OCI-LY1 (cell line): ENCODE measurements around the gene SLCO1A2.
"Not testable (repeated sequence)": the region's sequence is repeated elsewhere in the genome, so short reads cannot be mapped to it uniquely, and the experiment has no call there.

ENCODE experiments used
- H2AFZ ChIP-seq: fragments of 200-600 bp; sonication (generic), shearing (Covaris generic); 2 replicates; pipeline ENCODE4 v1.6.0; 2014; ENCODE audit warnings: antibody characterized with exemption, mild to moderate bottlenecking, low read length
- H3F3A ChIP-seq: fragments of 200-600 bp; sonication (generic), shearing (Covaris generic); 2 replicates; pipeline ENCODE4 v1.6.0; 2014; ENCODE audit warnings: mild to moderate bottlenecking, antibody characterized with exemption, low read length, moderate library complexity; ENCODE audit not compliant: insufficient read depth
- H3K27ac ChIP-seq: fragments of 200-600 bp; sonication (generic); 2 replicates; pipeline ENCODE4 v1.5.1; 2014; ENCODE audit warnings: low read length, mixed run types, mild to moderate bottlenecking, low read depth; ENCODE audit not compliant: poor library complexity, severe bottlenecking
- H3K27me3 ChIP-seq: fragments of 200-600 bp; sonication (generic); 2 replicates; pipeline ENCODE4 v1.6.0; 2014; ENCODE audit warnings: antibody characterized with exemption, mild to moderate bottlenecking, low read length, moderate library complexity; ENCODE audit not compliant: insufficient read depth
- H3K36me3 ChIP-seq: fragments of 200-600 bp; sonication (generic); 2 replicates; pipeline ENCODE4 v1.6.1; 2014; ENCODE audit warnings: mild to moderate bottlenecking, antibody characterized with exemption, low read length, moderate library complexity, mixed read lengths; ENCODE audit not compliant: insufficient read depth
- H3K4me1 ChIP-seq: fragments of 200-600 bp; sonication (generic); 2 replicates; pipeline ENCODE4 v1.5.1; 2014; ENCODE audit warnings: mild to moderate bottlenecking, low read length, moderate library complexity; ENCODE audit not compliant: insufficient read depth, severe bottlenecking
- H3K4me2 ChIP-seq: fragments of 200-600 bp; sonication (generic), shearing (Covaris generic); 2 replicates; pipeline ENCODE4 v1.6.1; 2014; ENCODE audit warnings: low read length
- H3K4me3 ChIP-seq: fragments of 200-600 bp; sonication (generic); 2 replicates; pipeline ENCODE4 v1.5.1; 2014; ENCODE audit warnings: low read length, low read depth, mild to moderate bottlenecking, mixed read lengths; ENCODE audit not compliant: poor library complexity, severe bottlenecking
- H3K79me2 ChIP-seq: fragments of 200-600 bp; shearing (Covaris generic); 2 replicates; pipeline ENCODE4 v1.6.1; 2016; ENCODE audit warnings: mixed run types, low read length, mixed read lengths; ENCODE audit not compliant: insufficient read depth
- H3K9ac ChIP-seq: fragments of 200-600 bp; sonication (generic), shearing (Covaris generic); 2 replicates; pipeline ENCODE4 v1.6.1; 2014; ENCODE audit warnings: mild to moderate bottlenecking, low read length, mixed read lengths
- H3K9me2 ChIP-seq: fragments of 200-600 bp; sonication (generic), shearing (Covaris generic); 2 replicates; pipeline ENCODE4 v1.6.1; 2014; ENCODE audit warnings: low read depth, mild to moderate bottlenecking, low read length, mixed read lengths
- H3K9me3 ChIP-seq: fragments of 200-600 bp; shearing (Covaris generic); 2 replicates; pipeline ENCODE4 v1.6.1; 2014; ENCODE audit warnings: low read length, mixed read lengths
- H4K20me1 ChIP-seq: fragments of 200-600 bp; sonication (generic), shearing (Covaris generic); 2 replicates; pipeline ENCODE4 v1.6.0; 2016; ENCODE audit warnings: mild to moderate bottlenecking, low read length; ENCODE audit not compliant: insufficient read depth
- CTCF ChIP-seq: fragments of 200-600 bp; sonication (generic), shearing (Covaris generic); IDR thresholded peaks from 2 replicates; pipeline ENCODE4 v1.5.1; 2017; ENCODE audit warnings: mild to moderate bottlenecking, antibody characterized with exemption, low read length, moderate library complexity, mixed read lengths
- EZH2 ChIP-seq: fragments of 200-600 bp; sonication (generic), shearing (Covaris generic); IDR thresholded peaks from 2 replicates; pipeline ENCODE4 v1.8.0; 2017; ENCODE audit warnings: borderline replicate concordance, mixed run types, mild to moderate bottlenecking, antibody characterized with exemption, low read length, moderate library complexity, mixed read lengths

The SLCO1A2 gene

GRCh38 chr12:21334771-21335325 lies at the start of gene SLCO1A2:
Gene SLCO1A2 (minus strand): TSS chr12:21334917. CDS start chr12:21334647, 270 bp downstream.
- Histone ChIP-seq H4K20me1 (no peaks in the 10 kb centered on the region), H3K27me3 (no peaks in the 10 kb centered on the region), H2AFZ (no peak within 1 kb of the TSS)

GRCh38 chr12:21384261-21384660 lies 49.5 kb upstream of the SLCO1A2 start:
- Histone ChIP-seq H3K9me2 (no peaks in the 10 kb centered on the region), H3K9ac (no peak overlapping the region), H3K36me3 (no peaks in the 10 kb centered on the region), H3K79me2 (no peaks in the 10 kb centered on the region), H3K4me3 (no peak overlapping the region), H3K9me3 (no peaks in the 10 kb centered on the region), H3K27me3 (no peaks in the 10 kb centered on the region), H3K27ac (no peak overlapping the region), H2AFZ (no peak overlapping the region), H3K4me1 (no peaks in the 10 kb centered on the region), H3F3A (no peaks in the 10 kb centered on the region), H4K20me1 (no peaks in the 10 kb centered on the region), H3K4me2 (no peak overlapping the region)
- TF ChIP-seq CTCF (no peak), EZH2 (no peak)

More at GRCh38 chr12:21334771-21335325, at the start of gene SLCO1A2:
- Histone ChIP-seq H3K4me1 (no peaks in the 10 kb centered on the region), H3F3A (no peaks in the 10 kb centered on the region), H3K36me3 (no peaks in the 10 kb centered on the region), H3K9ac (no peak within 1 kb of the TSS), H3K9me3 (peaks cover 9% of the 10 kb centered on the region), H3K9me2 (no peaks in the 10 kb centered on the region), H3K4me3 (no peak within 1 kb of the TSS), H3K79me2 (no peaks in the 10 kb centered on the region), H3K4me2 (no peak within 1 kb of the TSS), H3K27ac (no peak within 1 kb of the TSS)
- no peak for TF ChIP-seq CTCF

GRCh38 chr12:21381320-21381719 lies 46.6 kb upstream of the SLCO1A2 start:
- H3K27ac ChIP-seq, H3K9me3 ChIP-seq, H3K9ac ChIP-seq, H3K9me2 ChIP-seq, H3K4me2 ChIP-seq, H4K20me1 ChIP-seq, H3K36me3 ChIP-seq, H3F3A ChIP-seq, H3K27me3 ChIP-seq, H3K4me1 ChIP-seq, H3K79me2 ChIP-seq, H3K4me3 ChIP-seq, H2AFZ ChIP-seq: not testable (repeated sequence)

- no peak overlapping the region for H3K9ac ChIP-seq
- TF ChIP-seq EZH2 (no peak), CTCF (no peak)
- no peaks in the 10 kb centered on the region for H3K9me3 ChIP-seq
- no peaks in the 10 kb centered on the region for H3K27me3 ChIP-seq
- H3K9me2 ChIP-seq, result no peaks in the 10 kb centered on the region
- H3K4me3 ChIP-seq, result no peak overlapping the region
- no peak overlapping the region for H3K4me2 ChIP-seq
- no peak overlapping the region for H2AFZ ChIP-seq
- H3K36me3 ChIP-seq, result no peaks in the 10 kb centered on the region
- H3F3A ChIP-seq, result no peaks in the 10 kb centered on the region
- H3K27ac ChIP-seq, result no peak overlapping the region
- H3K4me1 ChIP-seq, result no peaks in the 10 kb centered on the region
- H3K79me2 ChIP-seq, result no peaks in the 10 kb centered on the region
- no peaks in the 10 kb centered on the region for H4K20me1 ChIP-seq
Measured at GRCh38 chr12:21379218-21379617, 44.5 kb upstream of the SLCO1A2 start.
